ENCODE results near the gene DDX31.

DDX31 gene

GRCh38 chr9:132632413-132633129 is 37.2 kb downstream of the DDX31 start:
- DNase-seq, result no peak

- no peak for DNase-seq
Observed at GRCh38 chr9:132631685-132632084, 38.1 kb downstream of the DDX31 start.

GRCh38 chr9:132631280-132631679 is 38.5 kb downstream of the DDX31 start:
- no peak for DNase-seq

GRCh38 chr9:132630811-132631210 is 39.0 kb downstream of the DDX31 start:
- no peak for DNase-seq

GRCh38 chr9:132630116-132630515 is 39.7 kb downstream of the DDX31 start:
- no peak for DNase-seq

- DNase-seq, result no peak
Observed at GRCh38 chr9:132628746-132629145, 41.0 kb downstream of the DDX31 start.

- no peak for DNase-seq
Observed at GRCh38 chr9:132627594-132627993, 42.2 kb downstream of the DDX31 start.

GRCh38 chr9:132627106-132627505 is 42.7 kb downstream of the DDX31 start:
- DNase-seq, result no peak

GRCh38 chr9:132626285-132626684 is 43.5 kb downstream of the DDX31 start:
- DNase-seq, result no peak

- DNase-seq, result no peak
Observed at GRCh38 chr9:132622159-132622558, 47.6 kb downstream of the DDX31 start.

GRCh38 chr9:132616725-132617124 is 53.1 kb downstream of the DDX31 start:
- no peak for DNase-seq

- no peak for DNase-seq
Observed at GRCh38 chr9:132615774-132616173, 54.0 kb downstream of the DDX31 start.

- DNase-seq, result no peak
Observed at GRCh38 chr9:132614324-132614723, 55.5 kb downstream of the DDX31 start.

GRCh38 chr9:132610661-132611060 is 59.1 kb downstream of the DDX31 start:
- no peak for DNase-seq

GRCh38 chr9:132609829-132610228 is 60.0 kb downstream of the DDX31 start:
- DNase-seq, result no peak

- DNase-seq, result no peak
Observed at GRCh38 chr9:132609184-132609583, 60.6 kb downstream of the DDX31 start.

- DNase-seq, result no peak
Observed at GRCh38 chr9:132606066-132606465, 63.7 kb downstream of the DDX31 start.

- no peak for DNase-seq
Observed at GRCh38 chr9:132605387-132605786, 64.4 kb downstream of the DDX31 start.

- no peak for DNase-seq
Observed at GRCh38 chr9:132602207-132602606, 67.6 kb downstream of the DDX31 start.

- DNase-seq, result no peak
Observed at GRCh38 chr9:132600326-132600984, 69.3 kb downstream of the DDX31 start.

GRCh38 chr9:132597073-132597775 is 72.6 kb downstream of the DDX31 start:
- DNase-seq, result no peak

- DNase-seq, result no peak
Observed at GRCh38 chr9:132596200-132596599, 73.6 kb downstream of the DDX31 start.

- DNase-seq, result no peak
Observed at GRCh38 chr9:132595319-132595718, 74.5 kb downstream of the DDX31 start.

- no peak for DNase-seq
Observed at GRCh38 chr9:132594412-132594811, 75.4 kb downstream of the DDX31 start.
